ENCODE measurements around the gene DNHD1. TPM values are rescaled to one million over a fixed set of nuclear protein-coding genes. Genes with fewer than 3 reads are reported as not detected.
A peak's percentile ranks its signal among the peaks of the same experiment; 100 is the strongest.

The DNHD1 gene
- total RNA-seq, 6 experiments from 2014 or later, result 1.4 to 2.3 (median 1.6) TPM

DNA sequence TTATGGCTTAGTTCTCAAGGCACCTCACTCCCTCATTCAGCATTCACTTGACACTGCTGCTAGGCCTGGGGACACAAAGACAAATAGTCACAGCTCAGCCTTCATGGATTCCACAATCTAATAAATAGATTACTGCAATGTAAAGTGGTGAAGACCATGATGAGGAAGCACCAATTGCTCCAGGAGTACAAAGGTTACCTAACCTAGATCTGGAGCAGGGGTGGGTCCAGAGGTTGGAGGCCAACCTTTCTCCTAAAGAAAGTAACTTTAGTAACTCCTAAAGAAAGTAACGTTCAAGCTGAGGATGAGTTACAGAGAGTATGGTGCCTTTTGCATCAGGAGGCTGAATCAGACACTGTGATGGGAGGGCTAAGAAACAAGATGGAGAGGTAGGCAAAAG is 27.5 kb upstream of the DNHD1 start:
- TF ChIP-seq, protein P1, sequence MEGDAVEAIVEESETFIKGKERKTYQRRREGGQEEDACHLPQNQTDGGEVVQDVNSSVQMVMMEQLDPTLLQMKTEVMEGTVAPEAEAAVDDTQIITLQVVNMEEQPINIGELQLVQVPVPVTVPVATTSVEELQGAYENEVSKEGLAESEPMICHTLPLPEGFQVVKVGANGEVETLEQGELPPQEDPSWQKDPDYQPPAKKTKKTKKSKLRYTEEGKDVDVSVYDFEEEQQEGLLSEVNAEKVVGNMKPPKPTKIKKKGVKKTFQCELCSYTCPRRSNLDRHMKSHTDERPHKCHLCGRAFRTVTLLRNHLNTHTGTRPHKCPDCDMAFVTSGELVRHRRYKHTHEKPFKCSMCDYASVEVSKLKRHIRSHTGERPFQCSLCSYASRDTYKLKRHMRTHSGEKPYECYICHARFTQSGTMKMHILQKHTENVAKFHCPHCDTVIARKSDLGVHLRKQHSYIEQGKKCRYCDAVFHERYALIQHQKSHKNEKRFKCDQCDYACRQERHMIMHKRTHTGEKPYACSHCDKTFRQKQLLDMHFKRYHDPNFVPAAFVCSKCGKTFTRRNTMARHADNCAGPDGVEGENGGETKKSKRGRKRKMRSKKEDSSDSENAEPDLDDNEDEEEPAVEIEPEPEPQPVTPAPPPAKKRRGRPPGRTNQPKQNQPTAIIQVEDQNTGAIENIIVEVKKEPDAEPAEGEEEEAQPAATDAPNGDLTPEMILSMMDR (IDR thresholded peaks at IDR 0.05), result no peak
- no peaks in the 10 kb centered on the region; the same call in 1 of the 2 replicates for H3K36me3 Mint-ChIP-seq (ENCODE audit: low read depth)
- peaks cover 8% of the 10 kb centered on the region for H3K27me3 Mint-ChIP-seq (ENCODE audit: insufficient read depth)
- H3K27ac Mint-ChIP-seq, result no peak overlapping the region
- no peaks in the 10 kb centered on the region for H3K9me3 Mint-ChIP-seq
- DNase-seq, result no peak
- no peak overlapping the region for H3K4me3 Mint-ChIP-seq
- peaks cover 32% of the 10 kb centered on the region for H3K4me1 Mint-ChIP-seq (ENCODE audit: low read depth)

DNA sequence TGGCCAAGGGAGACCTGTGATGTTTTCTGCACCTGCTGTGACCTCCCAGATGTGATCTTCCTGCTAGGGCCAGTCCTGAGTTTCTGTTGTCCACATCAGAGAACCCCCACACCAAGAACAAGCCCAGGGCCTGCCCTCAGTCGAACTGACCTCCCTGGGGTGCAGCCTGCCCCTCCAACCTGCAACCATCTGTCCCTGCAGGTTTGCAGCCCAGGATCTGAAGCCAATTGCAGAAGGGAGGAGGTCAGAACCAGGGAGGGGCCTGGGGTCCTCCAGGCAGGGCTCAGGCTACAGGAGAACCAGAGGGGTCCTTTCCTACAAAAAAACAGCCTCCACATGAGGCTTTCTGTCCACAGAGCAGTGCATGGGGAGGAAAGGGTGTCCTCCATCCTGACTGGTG is 24.1 kb upstream of the DNHD1 start:
- H3K27ac Mint-ChIP-seq, result peak overlapping the region; percentile 8; the same call in 1 of the 2 replicates
- no peak for DNase-seq
- H3K4me1 Mint-ChIP-seq (ENCODE audit: low read depth), result peaks cover 42% of the 10 kb centered on the region
- peaks cover 9% of the 10 kb centered on the region; the same call in 1 of the 2 replicates for H3K36me3 Mint-ChIP-seq (ENCODE audit: low read depth)
- H3K27me3 Mint-ChIP-seq (ENCODE audit: insufficient read depth), result peaks cover 10% of the 10 kb centered on the region
- TF ChIP-seq, protein P1 (IDR thresholded peaks at IDR 0.05), result no peak
- peak overlapping the region; percentile 96 for H3K4me3 Mint-ChIP-seq
- no peaks in the 10 kb centered on the region for H3K9me3 Mint-ChIP-seq

DNA sequence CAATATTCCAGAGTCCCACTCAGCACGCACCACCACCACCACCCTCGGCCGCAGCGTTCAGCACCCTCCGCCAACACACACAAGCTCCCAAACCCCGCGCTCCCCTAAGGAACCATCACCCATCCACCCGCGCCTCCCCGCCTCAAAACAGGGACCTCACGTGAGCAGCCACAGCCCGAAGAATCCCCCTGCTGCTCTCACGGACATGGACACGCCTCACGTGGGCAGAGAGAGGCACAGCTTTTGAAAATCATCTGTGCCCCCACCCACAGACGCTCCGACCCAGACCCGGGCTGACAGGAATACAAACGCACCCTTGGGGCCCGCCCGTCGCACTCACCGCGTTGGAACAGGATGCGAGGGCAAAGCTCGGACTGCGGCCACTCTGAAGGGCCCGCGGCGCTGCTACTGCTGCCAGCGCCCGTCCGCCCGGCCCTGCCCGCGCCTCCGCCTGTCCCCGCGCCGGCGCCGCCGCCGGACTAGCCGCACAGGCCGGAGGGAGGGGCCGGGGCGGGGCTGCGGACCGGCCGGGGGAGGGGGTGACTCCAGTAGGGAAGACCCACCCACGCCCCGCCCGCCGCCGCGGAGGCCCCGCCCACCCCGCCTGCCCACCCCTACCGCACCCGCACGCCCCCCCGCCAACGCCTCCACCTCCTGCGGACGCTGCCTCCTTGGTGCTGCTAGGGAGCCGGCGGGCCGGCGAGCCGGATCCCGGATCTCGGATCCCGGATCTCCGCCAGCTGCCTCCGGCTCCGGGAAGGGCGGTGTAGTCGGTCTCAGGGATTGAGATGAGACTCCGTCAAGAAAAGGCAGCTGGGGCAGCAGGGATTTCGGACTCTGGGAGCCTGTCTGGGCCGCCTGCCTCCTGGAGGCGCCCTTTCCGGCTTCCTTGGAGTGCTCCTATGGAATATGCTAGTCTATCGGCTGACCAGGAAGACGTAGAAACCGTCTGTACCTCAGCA is 23.3 kb upstream of the DNHD1 start, which contains the start of gene TRIM3:
TSS of gene TRIM3 (minus strand) at position 491 of the 962 bp plus-strand sequence. CDS start 8,246 bp downstream, outside the sequence.
- peak; percentile 78 for DNase-seq
- TF ChIP-seq, protein P1 (IDR thresholded peaks at IDR 0.05), result peak; percentile 53; the same call in 1 of the 2 replicates
- H3K4me1 Mint-ChIP-seq (ENCODE audit: low read depth), result peaks cover 42% of the 10 kb centered on the region
- peak within 1 kb of the TSS; percentile 96 for H3K4me3 Mint-ChIP-seq
- no peaks in the 10 kb centered on the region for H3K9me3 Mint-ChIP-seq
- peaks cover 10% of the 10 kb centered on the region for H3K27me3 Mint-ChIP-seq (ENCODE audit: insufficient read depth)
- peaks cover 12% of the 10 kb centered on the region; the same call in 1 of the 2 replicates for H3K36me3 Mint-ChIP-seq (ENCODE audit: low read depth)
- H3K27ac Mint-ChIP-seq, result peak within 1 kb of the TSS; percentile 97

DNA sequence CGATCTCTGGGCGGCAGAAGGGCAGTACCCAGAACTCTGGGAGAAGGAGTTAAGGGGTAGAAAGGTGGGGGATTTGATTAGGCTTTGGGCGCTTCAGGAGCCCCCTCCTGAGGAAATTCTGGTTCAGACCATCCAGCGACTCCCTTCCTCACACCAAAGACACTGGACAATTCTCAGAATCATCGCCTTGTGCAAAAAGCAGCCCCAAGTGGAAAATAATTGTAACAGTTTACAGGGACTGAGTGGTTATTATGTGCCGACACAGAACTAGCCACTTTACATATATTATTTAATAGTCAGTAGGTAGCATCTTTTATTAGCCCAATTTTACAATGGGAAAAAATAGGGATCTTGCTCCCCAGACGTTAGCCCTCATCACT is 22.7 kb upstream of the DNHD1 start:
- TF ChIP-seq, protein P1 (IDR thresholded peaks at IDR 0.05), result peak; percentile 5; the same call in 1 of the 2 replicates

DNA sequence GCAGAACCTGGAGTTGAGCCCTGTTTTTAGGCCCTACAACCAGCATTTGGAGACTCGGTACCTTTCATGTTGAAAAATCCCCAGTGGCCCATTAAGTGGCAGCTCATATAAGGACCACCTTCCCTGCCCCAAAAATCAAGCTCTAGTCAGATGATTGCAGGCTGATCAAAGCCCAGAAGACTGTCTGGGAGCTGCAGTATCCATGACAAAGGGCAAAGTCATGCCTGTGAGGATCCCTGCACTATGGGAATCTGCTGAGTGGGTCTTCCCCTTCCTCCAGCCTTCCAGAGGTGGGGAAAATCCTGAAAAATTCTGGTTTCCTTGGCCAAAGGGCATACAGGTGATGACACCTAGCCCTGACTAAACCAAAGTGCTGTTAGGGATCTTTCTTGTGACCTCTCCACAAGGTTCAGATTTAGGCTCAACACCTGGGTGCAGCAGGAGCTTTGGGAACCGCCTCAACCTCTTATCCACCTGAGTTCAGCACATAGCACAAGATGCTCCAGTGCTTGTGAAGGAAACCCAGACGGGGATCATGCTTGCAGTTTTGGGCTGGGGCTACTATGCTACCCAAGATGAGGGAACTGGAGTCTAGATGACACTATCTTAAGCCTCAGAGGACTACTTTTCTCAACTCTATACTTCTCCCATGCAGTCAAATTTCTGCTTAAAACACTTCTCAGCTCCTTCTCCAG is 22.1 kb upstream of the DNHD1 start:
- H3K4me3 Mint-ChIP-seq, result peak overlapping the region; percentile 91
- H3K4me1 Mint-ChIP-seq (ENCODE audit: low read depth), result peaks cover 53% of the 10 kb centered on the region
- peaks cover 23% of the 10 kb centered on the region for H3K36me3 Mint-ChIP-seq (ENCODE audit: low read depth)
- H3K27ac Mint-ChIP-seq, result peak overlapping the region; percentile 97
- peaks cover 10% of the 10 kb centered on the region for H3K27me3 Mint-ChIP-seq (ENCODE audit: insufficient read depth)
- DNase-seq, result no peak
- TF ChIP-seq, protein P1 (IDR thresholded peaks at IDR 0.05), result no peak
- H3K9me3 Mint-ChIP-seq, result no peaks in the 10 kb centered on the region

More for the DNA sequence above, 22.7 kb upstream of the DNHD1 start:
- H3K27me3 Mint-ChIP-seq (ENCODE audit: insufficient read depth), result peaks cover 10% of the 10 kb centered on the region
- H3K4me3 Mint-ChIP-seq, result peak overlapping the region; percentile 91
- H3K36me3 Mint-ChIP-seq (ENCODE audit: low read depth), result peaks cover 19% of the 10 kb centered on the region; the same call in 1 of the 2 replicates
- H3K9me3 Mint-ChIP-seq, result no peaks in the 10 kb centered on the region
- peak overlapping the region; percentile 97 for H3K27ac Mint-ChIP-seq
- peaks cover 48% of the 10 kb centered on the region for H3K4me1 Mint-ChIP-seq (ENCODE audit: low read depth)
- DNase-seq, result peak; percentile 23
